Caco-2 (cell line): ENCODE data around the gene CUTA. TPM values are rescaled to one million over a fixed set of nuclear protein-coding genes. Genes with fewer than 3 reads are reported as not detected.

Source experiments
- BruUV-seq: library from RNA; stranded (reverse); fragments of 400-500 nt; replicated peaks from 2 replicates; lab custom pipeline; 2021; lab: Mats Ljungman, UMichigan
- CTCF ChIA-PET: fragments of 300-600 bp; sonication (Branson Sonifier 250); formaldehyde crosslinking; loops from one replicate; lab custom pipeline; 2022; ENCODE audit warnings: antibody characterized with exemption; lab: Charles Lee
- POLR2A ChIA-PET: fragments of 300-600 bp; sonication (Branson Sonifier 250); formaldehyde crosslinking; loops from one replicate; lab custom pipeline; 2022; ENCODE audit warnings: antibody characterized with exemption; lab: Charles Lee
- DNase-seq, 2 experiments: peaks; one replicate each; pipeline versions ENCODE4 v3.0.0 to v3.0.0-alpha.2; 2020 to 2022
- H3K27me3 ChIP-seq: replicated peaks from 2 replicates; pipeline ENCODE4 v1.6.0; 2011; ENCODE audit warnings: low read length; ENCODE audit not compliant: control insufficient read depth, insufficient read depth
- H3K36me3 ChIP-seq: 2 replicates; pipeline ENCODE4 v1.5.1; 2011; ENCODE audit warnings: low read length; ENCODE audit not compliant: control insufficient read depth, insufficient read depth
- H3K4me1 ChIP-seq: fragments of 250-450 bp; sonication (Bioruptor Pico); 2 replicates; pipeline ENCODE4 v1.5.1; 2020; ENCODE audit warnings: mild to moderate bottlenecking
- H3K4me3 ChIP-seq: 2 replicates; pipeline ENCODE4 v1.5.1; 2011; ENCODE audit warnings: low read depth, mild to moderate bottlenecking, control low read depth, low read length
- H3K9me3 ChIP-seq: fragments of 250-450 bp; sonication (Bioruptor Pico); 2 replicates; pipeline ENCODE4 v1.5.1; 2020; ENCODE audit warnings: mild to moderate bottlenecking, moderate library complexity
- H3K27ac Mint-ChIP-seq: one replicate; pipeline ENCODE4 v1.8.0; 2022; ENCODE audit warnings: mixed read lengths; ENCODE audit not compliant: unreplicated experiment
- H3K27me3 Mint-ChIP-seq: one replicate; pipeline ENCODE4 v1.8.0; 2022; ENCODE audit warnings: mixed read lengths; ENCODE audit not compliant: insufficient read depth, unreplicated experiment
- H3K36me3 Mint-ChIP-seq: one replicate; pipeline ENCODE4 v1.8.0; 2022; ENCODE audit warnings: mild to moderate bottlenecking, mixed read lengths; ENCODE audit not compliant: insufficient read depth, unreplicated experiment
- H3K4me1 Mint-ChIP-seq: one replicate; pipeline ENCODE4 v1.8.0; 2022; ENCODE audit warnings: low read depth, mixed read lengths; ENCODE audit not compliant: unreplicated experiment
- H3K4me3 Mint-ChIP-seq: one replicate; pipeline ENCODE4 v1.8.0; 2022; ENCODE audit warnings: mild to moderate bottlenecking, moderate library complexity, mixed read lengths; ENCODE audit not compliant: unreplicated experiment
- H3K9me3 Mint-ChIP-seq: one replicate; pipeline ENCODE4 v1.8.0; 2022; ENCODE audit warnings: mixed read lengths; ENCODE audit not compliant: unreplicated experiment
- CTCF ChIP-seq, 2 experiments: fragments of 200-600 bp in 1 of 2; IDR thresholded peaks; 1 replicate in 1 of 2; 2 replicates in 1 of 2; pipeline versions ENCODE4 v1.5.1 to v1.8.0; 2011 to 2022; ENCODE audit warnings: antibody characterized with exemption in 1 of 2, control low read depth in 1 of 2, inconsistent platforms in 1 of 2, low read depth in 1 of 2, low read length in 1 of 2, mild to moderate bottlenecking in 1 of 2, moderate library complexity in 1 of 2; ENCODE audit not compliant: insufficient read depth in 1 of 2, severe bottlenecking in 1 of 2, unreplicated experiment in 1 of 2
- intact Hi-C: fragments of 100-400 bp; cut with micrococcal nuclease; formaldehyde crosslinking; loops from one replicate; pipeline ENCODE4 v1.10.0; 2022; ENCODE audit not compliant: unreplicated experiment
- total RNA-seq: library from RNA; stranded (reverse); gene quantifications from 2 replicates; pipeline ENCODE4 v1.2.3, GENCODE V29; 2022

CUTA gene
- total RNA-seq, 1 experiment from 2014 or later: 166 TPM

- no peak overlapping the region for H3K4me3 ChIP-seq
- no peaks in the 10 kb centered on the region for H3K36me3 ChIP-seq
- H3K9me3 ChIP-seq: no peaks in the 10 kb centered on the region
- intact Hi-C loops: no loop called here
- H3K36me3 Mint-ChIP-seq: peaks cover 9% of the 10 kb centered on the region
- no peak for DNase-seq
- H3K4me3 Mint-ChIP-seq: no peak overlapping the region
- no TSS peak for BruUV-seq
- no peak for TF ChIP-seq CTCF (IDR thresholded peaks at IDR 0.05; ENCODE audit: insufficient read depth in 1 of 2, low read depth in 1 of 2, low read length in 1 of 2, severe bottlenecking in 1 of 2, unreplicated experiment in 1 of 2)
- peak overlapping the region; percentile 75 for H3K27ac Mint-ChIP-seq
- CTCF ChIA-PET: no interaction called here
- peaks cover 40% of the 10 kb centered on the region for H3K4me1 ChIP-seq
- H3K4me1 Mint-ChIP-seq: peaks cover 21% of the 10 kb centered on the region
- POLR2A ChIA-PET: interaction anchor here (0.7 to 1.0 kb wide), 2 partner anchors 20 to 246 kb away, joined by 3 read pairs; no protein-coding TSS in a partner anchor
- no peaks in the 10 kb centered on the region for H3K9me3 Mint-ChIP-seq
- no peaks in the 10 kb centered on the region for H3K27me3 Mint-ChIP-seq
- no peaks in the 10 kb centered on the region for H3K27me3 ChIP-seq
Measured at GRCh38 chr6:33433544-33434191, 15.8 kb upstream of the CUTA start.

GRCh38 chr6:33433001-33433543, 15.2 kb upstream of the CUTA start:
- H3K36me3 Mint-ChIP-seq: peaks cover 9% of the 10 kb centered on the region
- no peak overlapping the region for H3K4me3 ChIP-seq
- no peaks in the 10 kb centered on the region for H3K9me3 ChIP-seq
- no peaks in the 10 kb centered on the region for H3K36me3 ChIP-seq
- peak overlapping the region; percentile 7 for H3K4me3 Mint-ChIP-seq
- DNase-seq: peak; percentile 46 to 58
- POLR2A ChIA-PET: interaction anchor here (1.0 kb wide), 1 partner anchor 21 kb away, joined by 3 read pairs; no protein-coding TSS in a partner anchor
- CTCF ChIA-PET: no interaction called here
- BruUV-seq: no TSS peak
- H3K27ac Mint-ChIP-seq: peak overlapping the region; percentile 75
- H3K27me3 ChIP-seq: no peaks in the 10 kb centered on the region
- H3K4me1 ChIP-seq: peaks cover 45% of the 10 kb centered on the region
- H3K9me3 Mint-ChIP-seq: no peaks in the 10 kb centered on the region
- no peaks in the 10 kb centered on the region for H3K27me3 Mint-ChIP-seq
- no peak for TF ChIP-seq CTCF (IDR thresholded peaks at IDR 0.05; ENCODE audit: insufficient read depth in 1 of 2, low read depth in 1 of 2, low read length in 1 of 2, severe bottlenecking in 1 of 2, unreplicated experiment in 1 of 2)
- peaks cover 25% of the 10 kb centered on the region for H3K4me1 Mint-ChIP-seq
- intact Hi-C loops: no loop called here

- peak overlapping the region; percentile 75 for H3K27ac Mint-ChIP-seq
- H3K27me3 Mint-ChIP-seq: no peaks in the 10 kb centered on the region
- Histone ChIP-seq H3K4me3 (no peak overlapping the region), H3K36me3 (no peaks in the 10 kb centered on the region), H3K9me3 (no peaks in the 10 kb centered on the region), H3K27me3 (no peaks in the 10 kb centered on the region), H3K4me1 (peaks cover 45% of the 10 kb centered on the region)
- H3K4me3 Mint-ChIP-seq: peak overlapping the region; percentile 7
- ChIA-PET CTCF (no interaction called here), POLR2A (interaction anchor here (1.0 kb wide), 1 partner anchor 21 kb away, joined by 3 read pairs; no protein-coding TSS in a partner anchor)
- intact Hi-C loops: no loop called here
- peaks cover 25% of the 10 kb centered on the region for H3K4me1 Mint-ChIP-seq
- peaks cover 7% of the 10 kb centered on the region for H3K36me3 Mint-ChIP-seq
- no peaks in the 10 kb centered on the region for H3K9me3 Mint-ChIP-seq
- TF ChIP-seq CTCF (IDR thresholded peaks at IDR 0.05; ENCODE audit: insufficient read depth in 1 of 2, low read depth in 1 of 2, low read length in 1 of 2, severe bottlenecking in 1 of 2, unreplicated experiment in 1 of 2): no peak
- BruUV-seq: no TSS peak
- no peak for DNase-seq
Measured at GRCh38 chr6:33432546-33432945, 14.6 kb upstream of the CUTA start.
